HG03095 (cell line): ENCODE data around the gene DENND1B.

Experiments used
- ATAC-seq: cut with Tn5 transposase; IDR thresholded peaks from one replicate; pipeline ENCODE4 v1.9.1; 2021; ENCODE audit warnings: moderate library complexity; ENCODE audit not compliant: unreplicated experiment

The DENND1B gene

GRCh38 chr1:197686231-197686630 lies 89.0 kb downstream of the DENND1B start:
- ATAC-seq = no peak

GRCh38 chr1:197685785-197686184 lies 89.5 kb downstream of the DENND1B start:
- no peak for ATAC-seq

- ATAC-seq = no peak
Measured at GRCh38 chr1:197683895-197684553, 91.3 kb downstream of the DENND1B start.

GRCh38 chr1:197683280-197683679 lies 92.0 kb downstream of the DENND1B start:
- ATAC-seq = no peak

GRCh38 chr1:197680311-197680710 lies 95.0 kb downstream of the DENND1B start:
- ATAC-seq = no peak

GRCh38 chr1:197677752-197678295 lies 97.5 kb downstream of the DENND1B start:
- ATAC-seq = no peak

- no peak for ATAC-seq
Measured at GRCh38 chr1:197677313-197677712, 98.0 kb downstream of the DENND1B start.

- no peak for ATAC-seq
Measured at GRCh38 chr1:197675583-197676208, 99.6 kb downstream of the DENND1B start.

GRCh38 chr1:197674286-197674685 lies 101.0 kb downstream of the DENND1B start:
- ATAC-seq = no peak

GRCh38 chr1:197673292-197673691 lies 102.0 kb downstream of the DENND1B start:
- ATAC-seq = no peak

GRCh38 chr1:197672347-197672746 lies 102.9 kb downstream of the DENND1B start:
- no peak for ATAC-seq

GRCh38 chr1:197671920-197672319 lies 103.4 kb downstream of the DENND1B start:
- ATAC-seq = no peak

GRCh38 chr1:197671140-197671539 lies 104.1 kb downstream of the DENND1B start:
- no peak for ATAC-seq

- ATAC-seq = no peak
Measured at GRCh38 chr1:197666769-197667285, 108.5 kb downstream of the DENND1B start.

- no peak for ATAC-seq
Measured at GRCh38 chr1:197664391-197664790, 110.9 kb downstream of the DENND1B start.

GRCh38 chr1:197663162-197663953 lies 111.9 kb downstream of the DENND1B start:
- no peak for ATAC-seq

- ATAC-seq = no peak
Measured at GRCh38 chr1:197660389-197660788, 114.9 kb downstream of the DENND1B start.

- ATAC-seq = no peak
Measured at GRCh38 chr1:197659171-197659570, 116.1 kb downstream of the DENND1B start.

- no peak for ATAC-seq
Measured at GRCh38 chr1:197649188-197649587, 126.1 kb downstream of the DENND1B start.

GRCh38 chr1:197638316-197638715 lies 137.0 kb downstream of the DENND1B start:
- ATAC-seq = no peak

GRCh38 chr1:197637406-197637805 lies 137.9 kb downstream of the DENND1B start:
- ATAC-seq = no peak
